ENCODE results near the gene PPIL6.

Gene PPIL6

GRCh38 chr6:109449064-109449794 lies 8.8 kb upstream of the PPIL6 start:
- no peak for DNase-seq (ENCODE audit: low read depth)

- no peak for DNase-seq (ENCODE audit: low read depth)
These were observed 8.2 kb upstream of the PPIL6 start for GRCh38 chr6:109448615-109449014.

GRCh38 chr6:109447878-109448555 lies 7.6 kb upstream of the PPIL6 start:
- DNase-seq (ENCODE audit: low read depth) = no peak

GRCh38 chr6:109447087-109447486 lies 6.7 kb upstream of the PPIL6 start:
- DNase-seq (ENCODE audit: low read depth) = no peak

GRCh38 chr6:109446541-109446940 lies 6.1 kb upstream of the PPIL6 start:
- no peak for DNase-seq (ENCODE audit: low read depth)

- DNase-seq (ENCODE audit: low read depth) = no peak
These were observed 5.6 kb upstream of the PPIL6 start for GRCh38 chr6:109446072-109446471.

GRCh38 chr6:109445382-109445781 lies 5.0 kb upstream of the PPIL6 start:
- DNase-seq (ENCODE audit: low read depth) = no peak

GRCh38 chr6:109443425-109443950 lies 3.1 kb upstream of the PPIL6 start:
- no peak for DNase-seq (ENCODE audit: low read depth)

- DNase-seq (ENCODE audit: low read depth) = no peak
These were observed 2.0 kb upstream of the PPIL6 start for GRCh38 chr6:109442393-109442924.

- no peak for DNase-seq (ENCODE audit: low read depth)
These were observed 815 bp upstream of the PPIL6 start for GRCh38 chr6:109441069-109441816.

GRCh38 chr6:109436041-109436440 lies 4.4 kb downstream of the PPIL6 start:
- no peak for DNase-seq (ENCODE audit: low read depth)

- DNase-seq (ENCODE audit: low read depth) = no peak
These were observed 6.0 kb downstream of the PPIL6 start for GRCh38 chr6:109434456-109434855.

GRCh38 chr6:109429496-109429895 lies 10.9 kb downstream of the PPIL6 start:
- no peak for DNase-seq (ENCODE audit: low read depth)

GRCh38 chr6:109428889-109429477 lies 11.4 kb downstream of the PPIL6 start:
- no peak for DNase-seq (ENCODE audit: low read depth)

- no peak for DNase-seq (ENCODE audit: low read depth)
These were observed 15.5 kb downstream of the PPIL6 start for GRCh38 chr6:109424946-109425345.

- no peak for DNase-seq (ENCODE audit: low read depth)
These were observed 19.2 kb downstream of the PPIL6 start for GRCh38 chr6:109421184-109421583.

- no peak for DNase-seq (ENCODE audit: low read depth)
These were observed 19.7 kb downstream of the PPIL6 start for GRCh38 chr6:109420751-109421150.

- DNase-seq (ENCODE audit: low read depth) = no peak
These were observed 22.8 kb downstream of the PPIL6 start for GRCh38 chr6:109417646-109418045.

GRCh38 chr6:109411034-109411433 lies 29.4 kb downstream of the PPIL6 start:
- no peak for DNase-seq (ENCODE audit: low read depth)

GRCh38 chr6:109406196-109406595 lies 34.2 kb downstream of the PPIL6 start:
- no peak for DNase-seq (ENCODE audit: low read depth)

- no peak for DNase-seq (ENCODE audit: low read depth)
These were observed 43.4 kb downstream of the PPIL6 start for GRCh38 chr6:109397020-109397419.

- DNase-seq (ENCODE audit: low read depth) = no peak
These were observed 44.2 kb downstream of the PPIL6 start for GRCh38 chr6:109396046-109396718.

Measured in stimulated activated CD8-positive, alpha-beta memory T cell treated with anti-CD3 and anti-CD28 coated beads, Interleukin-15, amount 100 ng/mL, for 24 hours (primary cell).